K562 (cell line): ENCODE results near the gene HHATL. TPM values are rescaled to one million over a fixed set of nuclear protein-coding genes. Genes with fewer than 3 reads are reported as not detected.

Experiments used
- ATAC-seq: fragments of 200-7000 bp; cut with Tn5 transposase; 3 replicates; pipeline ENCODE4 v1.9.1; 2020; ENCODE audit warnings: moderate library complexity
- BruUV-seq: library from RNA; stranded (reverse); fragments of 400-500 nt; replicated peaks from 2 replicates; lab custom pipeline; 2021; lab: Mats Ljungman, UMichigan
- CTCF ChIA-PET: fragments of 300-600 bp; formaldehyde crosslinking; extraction: SDS; loops from one replicate; lab custom pipeline; 2021; ENCODE audit warnings: low intra/inter-chr PET ratio; lab: Yijun Ruan, JAX
- POLR2A ChIA-PET: fragments of 300-600, 350-650 bp; sonication (Branson Sonifier 250); formaldehyde crosslinking; extraction: SDS; loops from one replicate; lab custom pipeline; 2021; ENCODE audit warnings: antibody characterized with exemption, inconsistent platforms; lab: Yijun Ruan, JAX
- DNase-seq, 4 experiments: peaks; one replicate each; pipeline versions ENCODE4 v3.0.0 to v3.0.0-alpha.2; 2011 to 2018; ENCODE audit warnings: low spot score in 3 of 4, mixed read lengths in 3 of 4; ENCODE audit errors: extremely low read depth in 1 of 4
- FAIRE-seq: peaks from 2 replicates; lab custom pipeline; 2011; peaks lifted over from hg19 to GRCh38; lab: Jason Lieb, UNC
- H2AFZ ChIP-seq: 2 replicates; pipeline ENCODE4 v1.6.0; 2011; ENCODE audit warnings: low read depth, low read length, control low read depth, inconsistent platforms
- H3K27ac ChIP-seq: fragments of 200-600 bp; 3 replicates; pipeline ENCODE4 v1.8.0; 2011; ENCODE audit warnings: low read depth, mild to moderate bottlenecking, control low read depth, inconsistent platforms, low read length, moderate library complexity, mixed read lengths; ENCODE audit errors: extremely low read depth
- H3K27me3 ChIP-seq, 2 experiments: fragments of 300-600 bp in 1 of 2; 2 replicates in 1 of 2; 3 replicates in 1 of 2; pipeline versions ENCODE4 v1.6.0 to v1.8.0; 2011; ENCODE audit warnings: inconsistent platforms in 2 of 2, low read length in 2 of 2, mild to moderate bottlenecking in 1 of 2, mixed read lengths in 1 of 2, moderate library complexity in 1 of 2; ENCODE audit not compliant: control insufficient read depth in 2 of 2, insufficient read depth in 2 of 2
- H3K36me3 ChIP-seq: fragments of 300-600 bp; 3 replicates; pipeline ENCODE4 v1.8.0; 2011; ENCODE audit warnings: mild to moderate bottlenecking, low read length, inconsistent platforms; ENCODE audit not compliant: control insufficient read depth, insufficient read depth
- H3K4me1 ChIP-seq, 2 experiments: fragments of 200-600 bp in 1 of 2; replicated peaks in 1 of 2; 2 replicates in 1 of 2; 3 replicates in 1 of 2; pipeline versions ENCODE4 v1.5.1 to v1.8.0; 2011; ENCODE audit warnings: inconsistent platforms in 2 of 2, low read length in 2 of 2, mild to moderate bottlenecking in 1 of 2, mixed read lengths in 1 of 2, moderate library complexity in 1 of 2; ENCODE audit not compliant: control insufficient read depth in 2 of 2, insufficient read depth in 2 of 2
- H3K4me2 ChIP-seq: 2 replicates; pipeline ENCODE4 v1.6.1; 2011; ENCODE audit warnings: low read length, control low read depth, inconsistent platforms, mixed read lengths; ENCODE audit not compliant: insufficient read depth
- H3K4me3 ChIP-seq: fragments of 200-600 bp; sonication (generic), shearing (Covaris generic); 2 replicates; pipeline ENCODE4 v1.5.1; 2016; ENCODE audit warnings: control low read depth, inconsistent platforms
- H3K79me2 ChIP-seq: fragments of 200-600 bp; 3 replicates; pipeline ENCODE4 v1.8.0; 2011; ENCODE audit warnings: low read length, inconsistent platforms; ENCODE audit not compliant: control insufficient read depth, insufficient read depth
- H3K9ac ChIP-seq, 2 experiments: 2 replicates each; pipeline versions ENCODE4 v1.6.0 to v1.6.1; 2011; ENCODE audit warnings: low read depth in 2 of 2, low read length in 2 of 2, control low read depth in 1 of 2, inconsistent platforms in 1 of 2, mild to moderate bottlenecking in 1 of 2, mixed read lengths in 1 of 2; ENCODE audit not compliant: insufficient read depth in 1 of 2
- H3K9me1 ChIP-seq: one replicate; pipeline ENCODE4 v1.6.0; 2011; ENCODE audit warnings: inconsistent platforms, mild to moderate bottlenecking, low read length, moderate library complexity; ENCODE audit not compliant: control insufficient read depth, insufficient read depth
- H3K9me3 ChIP-seq: replicated peaks from 2 replicates; pipeline ENCODE4 v1.5.1; 2011; ENCODE audit warnings: low read depth, low read length, inconsistent platforms; ENCODE audit not compliant: control insufficient read depth, insufficient read depth
- H4K20me1 ChIP-seq: replicated peaks from 2 replicates; pipeline ENCODE4 v1.6.1; 2011; ENCODE audit warnings: low read length, inconsistent platforms, mixed read lengths; ENCODE audit not compliant: control insufficient read depth, insufficient read depth
- MAFG ChIP-seq: fragments of 450-650 bp; conservative IDR thresholded peaks from 2 replicates; pipeline ENCODE4 v1.6.1; 2016; ENCODE audit warnings: missing genetic modification characterization, missing compliant biosample characterization
- RBFOX2 ChIP-seq: fragments of 200-400 bp; formaldehyde crosslinking; IDR thresholded peaks from 2 replicates; pipeline ENCODE4 v1.6.1; 2017; ENCODE audit warnings: low read depth, mild to moderate bottlenecking, low read length, moderate library complexity
- ZNF263 ChIP-seq: sonication (generic); formaldehyde crosslinking; IDR thresholded peaks from 2 replicates; pipeline ENCODE4 v1.8.0; 2022; ENCODE audit warnings: mild to moderate bottlenecking, missing genetic modification reagents, borderline replicate concordance
- WGBS: fragments of 100-300 bp; shearing (Covaris generic); methylation state at CpG from one replicate; pipeline ENCODE4 v1.1.6; 2016; ENCODE audit warnings: low coverage, mixed read lengths; ENCODE audit not compliant: insufficient coverage; ENCODE audit errors: missing lambda C conversion rate; 5-methylcytosine and 5-hydroxymethylcytosine counted together
- in situ Hi-C: fragments of 300-500 bp; cut with MboI; formaldehyde crosslinking; loops from 4 replicates; pipeline ENCODE4 v1.15.0; 2018; ENCODE audit warnings: inconsistent platforms, mixed read lengths
- intact Hi-C: fragments of 100-400 bp; cut with micrococcal nuclease; formaldehyde crosslinking; loops from 2 replicates; pipeline ENCODE4 v1.14.2; 2022
- polyA plus RNA-seq, 8 experiments: library from polyadenylated mRNA; depleted of rRNA in 4 of 8; stranded (reverse) in 5 of 8; unstranded in 3 of 8; fragments of >200 nt; fragmentation: Nextera tagmentation in 2 of 8; fragmentation: Illumina TruSeq in 1 of 8; extraction: Ambion mirVana in 2 of 8; extraction: Trizol in 1 of 8; gene quantifications; 2 replicates each; pipeline versions ENCODE4 v1.2.1 to v1.2.3, GENCODE V29; 2011 to 2014; ENCODE audit warnings: inconsistent platforms in 1 of 8, missing spikeins in 1 of 8
- total RNA-seq, 7 experiments: library from RNA; depleted of rRNA in 6 of 7; stranded (reverse); fragments of >200 nt in 6 of 7; fragmentation: Illumina TruSeq in 2 of 7; extraction: Trizol in 2 of 7; gene quantifications; 2 replicates each; pipeline versions ENCODE4 v1.2.1 to v1.2.3, GENCODE V29; 2011 to 2021; ENCODE audit warnings: low replicate concordance in 1 of 7
- TF ChIP-seq, protein P1 (sequence below): fragments of 250-450 bp; sonication (Bioruptor Pico); IDR thresholded peaks from 2 replicates; pipeline ENCODE4 v1.8.0; 2021; ENCODE audit warnings: moderate library complexity, mild to moderate bottlenecking, inconsistent platforms

HHATL gene
- total and polyA plus RNA-seq, 9 of the 15 experiments (the other 6 are each of a cell fraction or from before 2014, with no cell fraction given): not detected

DNA sequence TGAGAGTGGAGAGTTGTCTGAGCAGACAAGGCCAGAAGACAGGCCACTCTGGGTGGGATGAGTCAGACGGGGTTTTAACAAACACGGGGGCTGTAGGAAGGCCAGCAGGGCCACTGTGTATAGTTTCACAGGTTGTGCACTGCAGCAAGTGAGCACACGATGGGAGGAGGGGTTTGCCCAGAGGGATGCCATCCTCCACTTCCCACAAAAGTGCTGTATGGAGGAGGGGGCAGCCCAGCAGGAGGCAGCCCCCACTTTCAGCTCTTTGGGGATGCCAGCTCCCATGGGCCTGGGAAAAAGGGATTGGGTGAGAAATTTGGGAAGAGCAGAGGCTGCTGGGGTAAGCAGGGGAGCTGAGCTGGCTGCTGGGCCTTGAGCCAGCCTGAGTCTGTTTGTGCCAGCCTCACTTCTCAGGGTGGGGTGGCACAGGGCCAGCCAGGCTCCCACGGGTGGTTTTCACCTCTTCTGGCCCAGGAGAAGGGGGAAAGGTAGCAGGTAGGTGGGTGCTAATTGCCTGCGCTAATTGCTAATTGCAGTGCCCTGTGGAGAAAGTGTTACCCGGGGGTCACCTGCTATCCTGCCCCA lies 42.4 kb downstream of the HHATL start:
- Histone ChIP-seq H2AFZ (no peak overlapping the region), H3K36me3 (peaks cover 5% of the 10 kb centered on the region; the same call in 1 of the 3 replicates), H3K27me3 (no peaks in the 10 kb centered on the region), H3K4me2 (no peak overlapping the region), H3K4me3 (no peak overlapping the region), H3K79me2 (no peaks in the 10 kb centered on the region), H3K9ac (no peak overlapping the region), H3K9me1 (no peaks in the 10 kb centered on the region), H3K27ac (no peak overlapping the region), H3K9me3 (no peaks in the 10 kb centered on the region), H3K4me1 (peaks cover 0 to 29% of the 10 kb centered on the region in 2 experiments; a peak in 3 of 5 replicates), H4K20me1 (peaks cover 10% of the 10 kb centered on the region; the same call in 1 of the 2 replicates)
- TF ChIP-seq RBFOX2: peak; percentile 30; the same call in 1 of the 2 replicates
- TF ChIP-seq MAFG: no peak
- TF ChIP-seq, protein P1, sequence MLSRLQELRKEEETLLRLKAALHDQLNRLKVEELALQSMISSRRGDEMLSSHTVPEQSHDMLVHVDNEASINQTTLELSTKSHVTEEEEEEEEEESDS: no peak
- peak; percentile 54; the same call in 1 of the 2 replicates for TF ChIP-seq ZNF263
- DNase-seq: no peak
- ATAC-seq: peak; percentile 6; the same call in 1 of the 3 replicates
- in situ Hi-C loops (no loop called here), intact Hi-C loops (loop anchor here (2.0 kb wide), 1 partner anchor 171 kb away; no protein-coding TSS in a partner anchor)
- no peak for FAIRE-seq
- 44% methylated on average over 6 of the region's 6 CpGs for WGBS
- ChIA-PET POLR2A (interaction anchor here (0.6 to 1.9 kb wide), 5 partner anchors 9 to 49 kb away, joined by 3 to 4 read pairs (median 3); no protein-coding TSS in a partner anchor), CTCF (interaction anchor here (0.6 to 1.8 kb wide), 4 partner anchors 84 to 220 kb away, joined by 3 to 15 read pairs (median 4); no protein-coding TSS in a partner anchor)
- no TSS peak for BruUV-seq
